Neuronal stem cell (in vitro differentiated cells): ENCODE results near the gene INTS7.

ENCODE experiments used
- DNase-seq: peaks from one replicate; pipeline ENCODE4 v3.0.0-alpha.2; 2013; ENCODE audit warnings: low spot score
- H2AFZ ChIP-seq: one replicate; pipeline ENCODE4 v1.6.1; 2013; ENCODE audit warnings: mild to moderate bottlenecking, low read length, inconsistent platforms
- H2AK5ac ChIP-seq: 2 replicates; pipeline ENCODE4 v1.6.1; 2013; ENCODE audit warnings: low read depth, mild to moderate bottlenecking, inconsistent platforms, low read length, moderate library complexity, mixed read lengths
- H2BK120ac ChIP-seq: 2 replicates; pipeline ENCODE4 v1.6.1; 2013; ENCODE audit warnings: low read depth, mild to moderate bottlenecking, inconsistent platforms, low read length, moderate library complexity, mixed read lengths
- H2BK12ac ChIP-seq: one replicate; pipeline ENCODE4 v1.6.1; 2013; ENCODE audit warnings: low read length, inconsistent platforms
- H2BK15ac ChIP-seq: 2 replicates; pipeline ENCODE4 v1.6.1; 2013; ENCODE audit warnings: mild to moderate bottlenecking, low read length, inconsistent platforms, mixed read lengths
- H2BK5ac ChIP-seq: one replicate; pipeline ENCODE4 v1.6.1; 2013; ENCODE audit warnings: inconsistent platforms, mild to moderate bottlenecking, low read length, moderate library complexity
- H3K14ac ChIP-seq: one replicate; pipeline ENCODE4 v1.6.1; 2013; ENCODE audit warnings: low read length, inconsistent platforms
- H3K18ac ChIP-seq: 2 replicates; pipeline ENCODE4 v1.6.1; 2013; ENCODE audit warnings: low read length, inconsistent platforms
- H3K23ac ChIP-seq: 2 replicates; pipeline ENCODE4 v1.6.1; 2013; ENCODE audit warnings: low read depth, mild to moderate bottlenecking, mixed read lengths, low read length, inconsistent platforms; ENCODE audit not compliant: poor library complexity
- H3K27ac ChIP-seq: replicated peaks from 3 replicates; pipeline ENCODE4 v1.5.1; 2013; ENCODE audit warnings: low read length, inconsistent platforms
- H3K27me3 ChIP-seq, 3 experiments: 2 replicates each; pipeline ENCODE4 v1.6.1; 2013; ENCODE audit warnings: low read length in 3 of 3, mild to moderate bottlenecking in 2 of 3, inconsistent platforms in 1 of 3, low read depth in 1 of 3, mixed read lengths in 1 of 3, moderate library complexity in 1 of 3; ENCODE audit not compliant: control insufficient read depth in 3 of 3, insufficient read depth in 3 of 3
- H3K36me3 ChIP-seq, 2 donors: replicated peaks in 1 of 2; 2 replicates each; pipeline ENCODE4 v1.6.1; 2013; ENCODE audit warnings: low read length in 2 of 2; ENCODE audit not compliant: control insufficient read depth in 2 of 2, insufficient read depth in 2 of 2
- H3K4ac ChIP-seq: 2 replicates; pipeline ENCODE4 v1.6.1; 2013; ENCODE audit warnings: inconsistent platforms, mild to moderate bottlenecking, low read length, moderate library complexity
- H3K4me1 ChIP-seq, 2 donors: 1 replicate in 1 of 2; 2 replicates in 1 of 2; pipeline ENCODE4 v1.6.1; 2013; ENCODE audit warnings: low read length in 2 of 2, low read depth in 1 of 2; ENCODE audit not compliant: control insufficient read depth in 2 of 2, insufficient read depth in 1 of 2
- H3K4me2 ChIP-seq: one replicate; pipeline ENCODE4 v1.6.1; 2013; ENCODE audit warnings: mild to moderate bottlenecking, low read length, inconsistent platforms; ENCODE audit not compliant: insufficient read depth, poor library complexity, severe bottlenecking
- H3K4me3 ChIP-seq, 2 donors: 2 replicates each; pipeline ENCODE4 v1.5.1; 2013; ENCODE audit warnings: low read length in 2 of 2, mild to moderate bottlenecking in 2 of 2, inconsistent platforms in 1 of 2, moderate library complexity in 1 of 2
- H3K79me1 ChIP-seq: one replicate; pipeline ENCODE4 v1.6.1; 2013; ENCODE audit warnings: low read depth, mild to moderate bottlenecking, inconsistent platforms, low read length, moderate library complexity
- H3K9ac ChIP-seq: one replicate; pipeline ENCODE4 v1.6.1; 2013; ENCODE audit warnings: mild to moderate bottlenecking, low read depth, low read length, inconsistent platforms; ENCODE audit not compliant: poor library complexity
- H3K9me3 ChIP-seq, 2 donors: replicated peaks in 1 of 2; 2 replicates each; pipeline versions ENCODE3 to v1.6.1; 2013; ENCODE audit warnings: low read length in 2 of 2, mild to moderate bottlenecking in 2 of 2, inconsistent platforms in 1 of 2, low read depth in 1 of 2, mixed read lengths in 1 of 2, moderate library complexity in 1 of 2; ENCODE audit not compliant: control insufficient read depth in 2 of 2, insufficient read depth in 1 of 2
- H4K8ac ChIP-seq: one replicate; pipeline ENCODE4 v1.6.1; 2013; ENCODE audit warnings: low read depth, mild to moderate bottlenecking, inconsistent platforms, low read length, moderate library complexity
- H4K91ac ChIP-seq: one replicate; pipeline ENCODE4 v1.6.1; 2013; ENCODE audit warnings: low read length, low read depth, mild to moderate bottlenecking, inconsistent platforms; ENCODE audit not compliant: poor library complexity
- WGBS, 2 donors: extraction: QIAGEN DNeasy Blood & Tissue Kit; methylation state at CpG; one replicate each; pipeline ENCODE4 v1.1.7; 2013; ENCODE audit warnings: missing lambda C conversion rate in 2 of 2, mixed read lengths in 1 of 2; ENCODE audit not compliant: insufficient read length in 2 of 2, insufficient replicate concordance in 1 of 2; ENCODE audit errors: extremely low coverage in 2 of 2; 5-methylcytosine and 5-hydroxymethylcytosine counted together

Gene INTS7

DNA sequence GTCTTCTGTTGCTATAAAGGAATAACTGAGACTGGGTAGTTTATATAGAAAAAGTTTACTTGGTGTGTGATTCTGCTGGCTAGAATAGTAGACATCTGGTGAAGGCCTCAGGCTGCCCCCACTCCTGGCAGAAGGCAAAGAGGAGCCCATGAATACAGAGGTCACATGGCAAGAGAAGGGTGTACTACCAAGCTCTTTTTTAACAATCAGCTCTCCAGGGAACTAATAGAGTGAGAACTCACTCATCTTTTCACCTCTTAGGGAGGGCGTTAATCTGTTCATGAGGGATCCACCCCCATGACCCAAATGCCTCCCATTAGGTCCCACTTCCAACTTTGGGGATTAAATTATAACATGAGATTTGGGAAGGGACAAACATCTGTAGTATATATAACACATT lies 9.5 kb upstream of the INTS7 start:
- H4K91ac ChIP-seq: no peak overlapping the region
- no peak overlapping the region for H2AFZ ChIP-seq
- no peak overlapping the region for H2BK5ac ChIP-seq
- H3K9ac ChIP-seq: no peak overlapping the region
- no peak overlapping the region for H3K27ac ChIP-seq
- no peak overlapping the region for H3K4me2 ChIP-seq
- no peak overlapping the region for H3K4me3 ChIP-seq
- no peak overlapping the region for H3K4ac ChIP-seq
- peaks cover 18 to 100% of the 10 kb centered on the region in 2 donors for H3K36me3 ChIP-seq
- H2AK5ac ChIP-seq: no peak overlapping the region
- no peak overlapping the region for H2BK15ac ChIP-seq
- H3K4me1 ChIP-seq: no peaks in the 10 kb centered on the region
- DNase-seq: no peak
- H3K9me3 ChIP-seq: peaks cover 0 to 16% of the 10 kb centered on the region in 2 donors
- no peak overlapping the region for H2BK120ac ChIP-seq
- peaks cover 1% of the 10 kb centered on the region for H3K79me1 ChIP-seq
- no peak overlapping the region for H3K18ac ChIP-seq
- no peaks in the 10 kb centered on the region for H3K27me3 ChIP-seq
- H2BK12ac ChIP-seq: no peak overlapping the region
- H4K8ac ChIP-seq: no peak overlapping the region
- no peak overlapping the region for H3K14ac ChIP-seq
- no peak overlapping the region for H3K23ac ChIP-seq
- WGBS, 2 donors: no CpG with 5 or more reads among the region's 1 CpG

DNA sequence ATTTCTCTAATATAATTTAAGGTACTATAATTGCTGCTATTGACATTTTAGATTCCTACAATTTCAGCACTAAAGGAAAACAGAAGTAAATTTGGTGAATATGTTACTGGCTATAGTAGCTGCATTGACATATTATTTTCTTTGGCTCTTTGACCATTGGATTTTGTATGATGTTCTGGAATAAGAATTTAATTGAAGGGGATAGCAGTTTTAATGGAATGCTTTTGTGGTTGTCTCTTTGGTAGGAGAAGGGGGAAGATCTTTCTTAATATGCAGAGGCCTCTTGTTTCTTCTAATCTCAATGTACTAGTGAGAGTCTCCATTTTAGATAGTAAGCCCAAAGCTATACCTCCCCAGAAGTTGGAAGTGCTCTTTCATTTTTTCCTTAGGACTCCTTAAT lies 7.1 kb upstream of the INTS7 start:
- H2AK5ac ChIP-seq: no peak overlapping the region

GRCh38 chr1:212040629-212041412 lies 5.5 kb upstream of the INTS7 start:
- DNase-seq: no peak
- H3K4me2 ChIP-seq: no peak overlapping the region
- no peak overlapping the region for H2BK12ac ChIP-seq
- peaks cover 0 to 16% of the 10 kb centered on the region in 2 donors for H3K9me3 ChIP-seq
- H3K4me3 ChIP-seq: no peak overlapping the region
- no peak overlapping the region for H2BK5ac ChIP-seq
- no peak overlapping the region for H2BK15ac ChIP-seq
- no peak overlapping the region for H2AK5ac ChIP-seq
- no peak overlapping the region for H2BK120ac ChIP-seq
- no peak overlapping the region for H3K27ac ChIP-seq
- no peak overlapping the region for H4K8ac ChIP-seq
- no peak overlapping the region for H3K18ac ChIP-seq
- no peak overlapping the region for H2AFZ ChIP-seq
- no peaks in the 10 kb centered on the region for H3K27me3 ChIP-seq
- no peak overlapping the region for H3K23ac ChIP-seq
- H4K91ac ChIP-seq: no peak overlapping the region
- no peaks in the 10 kb centered on the region for H3K79me1 ChIP-seq
- no peak overlapping the region for H3K9ac ChIP-seq
- H3K14ac ChIP-seq: no peak overlapping the region
- H3K4ac ChIP-seq: no peak overlapping the region
- no CpG with 5 or more reads among the region's 5 CpGs for WGBS, 2 donors
- H3K4me1 ChIP-seq: peaks cover 4 to 5% of the 10 kb centered on the region in 2 donors
- peaks cover 11 to 92% of the 10 kb centered on the region in 2 donors for H3K36me3 ChIP-seq

More for the DNA sequence above, 7.1 kb upstream of the INTS7 start:
- Histone ChIP-seq H3K4me2 (no peak overlapping the region), H3K79me1 (peaks cover 1% of the 10 kb centered on the region), H4K91ac (no peak overlapping the region), H3K36me3 (peaks cover 14 to 100% of the 10 kb centered on the region in 2 donors), H3K27ac (no peak overlapping the region), H3K9me3 (peaks cover 0 to 16% of the 10 kb centered on the region in 2 donors), H2BK5ac (no peak overlapping the region), H2BK15ac (no peak overlapping the region), H3K18ac (no peak overlapping the region), H3K4me3 (no peak overlapping the region), H2AFZ (no peak overlapping the region), H2BK12ac (no peak overlapping the region), H3K4me1 (peaks cover 4 to 5% of the 10 kb centered on the region in 2 donors), H3K23ac (no peak overlapping the region), H3K9ac (no peak overlapping the region), H3K14ac (no peak overlapping the region), H4K8ac (no peak overlapping the region), H3K27me3 (no peaks in the 10 kb centered on the region), H2BK120ac (no peak overlapping the region), H3K4ac (no peak overlapping the region)
- DNase-seq: no peak

- Histone ChIP-seq H3K9me3 (peaks cover 0 to 16% of the 10 kb centered on the region in 2 donors), H3K4ac (no peak overlapping the region), H3K27ac (no peak overlapping the region), H3K4me3 (no peak overlapping the region), H3K27me3 (no peaks in the 10 kb centered on the region), H3K4me1 (peaks cover 4 to 5% of the 10 kb centered on the region in 2 donors), H2BK15ac (no peak overlapping the region), H2AK5ac (no peak overlapping the region), H3K14ac (no peak overlapping the region), H2AFZ (no peak overlapping the region), H4K8ac (no peak overlapping the region), H3K23ac (no peak overlapping the region), H3K79me1 (no peaks in the 10 kb centered on the region), H3K9ac (no peak overlapping the region), H3K4me2 (no peak overlapping the region), H2BK5ac (no peak overlapping the region), H3K18ac (no peak overlapping the region), H2BK120ac (no peak overlapping the region), H3K36me3 (peaks cover 5 to 80% of the 10 kb centered on the region in 2 donors), H2BK12ac (no peak overlapping the region), H4K91ac (no peak overlapping the region)
- no CpG with 5 or more reads among the region's 2 CpGs for WGBS, 2 donors
- DNase-seq: no peak
These were observed 4.3 kb upstream of the INTS7 start for GRCh38 chr1:212039622-212040021.
